Ishikawa (cell line): ENCODE measurements around the gene ARID5B.

Experiments used
- CEBPB ChIP-seq: IDR thresholded peaks from 2 replicates; pipeline ENCODE4 v1.6.1; 2012
- CREB1 ChIP-seq: IDR thresholded peaks from 2 replicates; pipeline ENCODE4 v1.6.1; 2012; ENCODE audit warnings: low read depth
- EGR1 ChIP-seq: IDR thresholded peaks from 2 replicates; pipeline ENCODE4 v1.6.1; 2012
- EP300 ChIP-seq: IDR thresholded peaks from 2 replicates; pipeline ENCODE4 v1.6.1; 2012; ENCODE audit warnings: borderline replicate concordance
- FOXM1 ChIP-seq: IDR thresholded peaks from 2 replicates; pipeline ENCODE4 v1.6.1; 2012; ENCODE audit warnings: low read depth, borderline replicate concordance
- MAX ChIP-seq: IDR thresholded peaks from 2 replicates; pipeline ENCODE4 v1.6.1; 2012
- NFIC ChIP-seq: IDR thresholded peaks from 2 replicates; pipeline ENCODE4 v1.6.1; 2012
- RAD21 ChIP-seq: IDR thresholded peaks from 2 replicates; pipeline ENCODE4 v1.6.1; 2012; ENCODE audit warnings: low read depth
- REST ChIP-seq: IDR thresholded peaks from 2 replicates; pipeline ENCODE4 v1.6.1; 2012; ENCODE audit warnings: low read depth, mild to moderate bottlenecking
- TAF1 ChIP-seq: IDR thresholded peaks from 2 replicates; pipeline ENCODE4 v1.6.1; 2012; ENCODE audit warnings: low read depth, mild to moderate bottlenecking
- TCF12 ChIP-seq: IDR thresholded peaks from 2 replicates; pipeline ENCODE4 v1.6.1; 2012; ENCODE audit warnings: low read depth
- TEAD4 ChIP-seq: IDR thresholded peaks from 2 replicates; pipeline ENCODE4 v1.6.1; 2012
- USF1 ChIP-seq: IDR thresholded peaks from 2 replicates; pipeline ENCODE4 v1.6.1; 2012
- YY1 ChIP-seq: IDR thresholded peaks from 2 replicates; pipeline ENCODE4 v1.6.1; 2012; ENCODE audit warnings: low read depth
- ZBTB7A ChIP-seq: IDR thresholded peaks from 2 replicates; pipeline ENCODE4 v1.6.1; 2012; ENCODE audit warnings: low read depth

Gene ARID5B

GRCh38 chr10:61933859-61934555 lies 32.5 kb downstream of the ARID5B start:
- TF ChIP-seq CREB1, result no peak
- no peak for TF ChIP-seq REST
- no peak for TF ChIP-seq NFIC

- TF ChIP-seq ZBTB7A (no peak), RAD21 (no peak), CEBPB (no peak), TEAD4 (no peak), EGR1 (no peak), FOXM1 (no peak), MAX (no peak), USF1 (no peak), NFIC (no peak), CREB1 (no peak), EP300 (no peak), TCF12 (no peak), YY1 (no peak)
Observed at GRCh38 chr10:61935077-61935476, 33.6 kb downstream of the ARID5B start.

GRCh38 chr10:61936770-61937169 lies 35.3 kb downstream of the ARID5B start:
- TF ChIP-seq MAX (no peak), EP300 (no peak), ZBTB7A (no peak), FOXM1 (no peak), REST (no peak), TCF12 (no peak), NFIC (no peak), EGR1 (no peak), TEAD4 (no peak), TAF1 (no peak)

- TF ChIP-seq FOXM1, result no peak
- no peak for TF ChIP-seq MAX
- no peak for TF ChIP-seq EP300
- no peak for TF ChIP-seq REST
- TF ChIP-seq ZBTB7A, result no peak
- no peak for TF ChIP-seq TCF12
- no peak for TF ChIP-seq TAF1
- no peak for TF ChIP-seq NFIC
- no peak for TF ChIP-seq EGR1
- TF ChIP-seq TEAD4, result no peak
- TF ChIP-seq USF1, result no peak
- no peak for TF ChIP-seq CEBPB
- TF ChIP-seq CREB1, result no peak
- no peak for TF ChIP-seq RAD21
- TF ChIP-seq YY1, result no peak
Observed at GRCh38 chr10:61937631-61938351, 36.3 kb downstream of the ARID5B start.
